Stimulated activated CD4-positive, alpha-beta T cell treated with anti-CD3 and anti-CD28 coated beads, Interleukin-12 subunit alpha, Interleukin-12 subunit beta, amount 100 ng/mL, for 4 hours (primary cell): ENCODE data around the gene KDM2B.
A peak's percentile ranks its signal among the peaks of the same experiment; 100 is the strongest.
"Not testable (repeated sequence)": the region's sequence is repeated elsewhere in the genome, so short reads cannot be mapped to it uniquely, and the experiment has no call there.

Experiments used
- DNase-seq: peaks from one replicate; pipeline ENCODE4 v3.0.0-alpha.2; 2020

The KDM2B gene

GRCh38 chr12:121580959-121581685 is at the start of gene KDM2B:
KDM2B (minus strand) TSS chr12:121581023; CDS start chr12:121580911, 112 bp downstream.
- peak; percentile 22 for DNase-seq

- DNase-seq = no peak
Observed at GRCh38 chr12:121628536-121628935, 47.7 kb upstream of the KDM2B start.

GRCh38 chr12:121628037-121628436 is 47.2 kb upstream of the KDM2B start:
- peak; percentile 20 for DNase-seq

- peak; percentile 86 for DNase-seq
Observed at GRCh38 chr12:121626853-121627640, 46.2 kb upstream of the KDM2B start.

- DNase-seq = peak; percentile 99
Observed at GRCh38 chr12:121626087-121626852, 45.4 kb upstream of the KDM2B start, which contains the start of gene ORAI1. ORAI1 (plus strand) TSS chr12:121626530.

GRCh38 chr12:121620333-121620891 is 39.6 kb upstream of the KDM2B start:
- no peak for DNase-seq

GRCh38 chr12:121618659-121619233 is 37.9 kb upstream of the KDM2B start:
- DNase-seq = no peak

GRCh38 chr12:121614872-121615467 is 34.1 kb upstream of the KDM2B start:
- no peak for DNase-seq

GRCh38 chr12:121613462-121613861 is 32.6 kb upstream of the KDM2B start:
- no peak for DNase-seq

GRCh38 chr12:121611306-121611705 is 30.5 kb upstream of the KDM2B start:
- DNase-seq = peak; percentile 13

GRCh38 chr12:121610239-121611149 is 29.7 kb upstream of the KDM2B start:
- no peak for DNase-seq

- no peak for DNase-seq
Observed at GRCh38 chr12:121608301-121608700, 27.5 kb upstream of the KDM2B start.

GRCh38 chr12:121603581-121603980 is 22.8 kb upstream of the KDM2B start:
- no peak for DNase-seq

- no peak for DNase-seq
Observed at GRCh38 chr12:121602766-121603165, 21.9 kb upstream of the KDM2B start.

GRCh38 chr12:121600702-121601336 is 20.0 kb upstream of the KDM2B start:
- DNase-seq = no peak

GRCh38 chr12:121596526-121596925 is 15.7 kb upstream of the KDM2B start:
- no peak for DNase-seq

- no peak for DNase-seq
Observed at GRCh38 chr12:121595520-121595919, 14.7 kb upstream of the KDM2B start.

- DNase-seq = no peak
Observed at GRCh38 chr12:121592320-121592719, 11.5 kb upstream of the KDM2B start.

GRCh38 chr12:121590476-121591143 is 9.8 kb upstream of the KDM2B start:
- DNase-seq = peak; percentile 28

GRCh38 chr12:121584885-121585284 is 4.1 kb upstream of the KDM2B start:
- DNase-seq = not testable (repeated sequence)
